Measurements from ENCODE around the gene AMN.

The AMN gene

DNA sequence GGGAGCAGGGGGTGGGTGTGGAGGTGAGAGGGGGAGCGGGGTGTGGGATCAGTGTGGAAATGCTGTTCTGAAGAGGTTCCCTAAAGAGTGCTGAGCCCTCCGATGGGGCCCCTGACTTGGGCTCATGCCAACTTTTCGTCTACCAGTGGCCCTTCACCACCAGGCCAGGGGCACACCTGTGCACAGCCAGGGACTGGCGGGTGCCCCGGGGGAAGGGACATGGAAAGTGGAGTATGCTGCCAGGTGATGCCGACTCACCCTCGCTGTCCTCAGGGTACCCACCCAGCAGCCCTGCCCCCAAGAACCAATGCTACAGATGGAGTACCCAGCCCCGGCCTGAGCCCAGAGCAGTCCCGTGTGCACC lies 26.2 kb downstream of the AMN start:
- no peak for DNase-seq

DNA sequence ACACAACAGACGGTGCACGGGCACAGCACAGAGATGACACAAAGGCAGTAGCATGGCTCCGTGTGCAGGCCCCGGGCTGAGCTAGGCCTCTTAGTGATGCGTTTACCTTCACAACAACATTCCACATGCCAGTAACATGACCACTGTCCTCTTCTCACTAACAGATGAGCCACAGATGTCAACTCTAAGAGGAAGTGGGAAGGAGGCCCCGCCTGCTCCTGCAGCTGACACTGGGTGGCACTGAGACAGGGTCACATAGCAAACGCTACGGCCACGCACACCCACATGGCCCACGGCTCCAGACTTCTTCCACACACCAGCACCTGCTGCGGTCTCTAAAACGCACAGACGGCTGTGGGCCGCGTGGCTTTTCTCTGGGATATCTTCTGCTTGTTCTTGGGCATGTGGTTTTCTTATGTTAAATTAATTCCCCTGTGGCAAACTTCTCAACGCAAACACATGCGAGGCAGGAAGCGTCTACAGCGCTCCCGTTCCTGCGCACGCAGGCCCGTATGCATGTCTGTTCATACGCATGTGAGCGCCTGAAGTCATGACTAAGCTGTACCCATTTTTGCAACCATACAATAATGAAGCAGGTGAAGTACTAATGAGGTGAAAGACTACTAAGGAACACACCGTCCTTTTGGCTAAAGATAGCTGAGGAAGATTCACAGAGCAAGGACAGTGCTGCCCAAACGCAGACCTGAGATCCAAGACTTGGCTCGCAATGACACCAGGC lies 26.8 kb downstream of the AMN start:
- DNase-seq, result no peak

DNA sequence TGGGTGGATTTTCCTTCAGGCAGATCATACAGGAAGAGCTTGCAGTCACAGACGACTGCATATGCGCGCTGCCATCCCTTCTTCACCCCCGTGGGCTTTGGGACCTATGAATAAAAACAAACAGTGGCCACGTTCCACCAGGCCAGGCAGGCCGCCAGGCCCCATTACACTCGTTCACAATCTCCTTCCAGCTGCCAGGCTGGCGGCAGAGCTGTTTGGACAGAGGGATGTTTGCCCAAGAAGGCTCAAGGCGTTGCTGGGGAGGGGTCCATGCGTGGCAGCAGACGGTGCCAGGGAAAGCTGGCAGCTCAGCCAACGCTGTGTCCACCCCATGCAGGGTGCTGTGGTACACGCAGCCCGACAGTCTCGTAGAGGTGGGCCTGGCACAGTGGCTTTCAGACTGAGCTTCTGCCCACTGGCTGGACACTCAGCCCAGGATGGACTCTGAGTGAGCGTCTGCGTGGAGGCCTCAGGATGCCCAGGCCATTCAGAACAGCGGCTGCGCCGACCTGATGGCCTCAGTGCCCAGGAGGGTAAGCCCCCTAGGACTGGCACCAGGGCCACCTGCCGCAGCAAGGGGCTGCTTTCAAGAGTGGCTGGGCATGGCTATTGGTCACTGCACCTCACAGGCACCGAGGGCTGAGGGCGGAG lies 27.5 kb downstream of the AMN start:
- DNase-seq, result no peak

DNA sequence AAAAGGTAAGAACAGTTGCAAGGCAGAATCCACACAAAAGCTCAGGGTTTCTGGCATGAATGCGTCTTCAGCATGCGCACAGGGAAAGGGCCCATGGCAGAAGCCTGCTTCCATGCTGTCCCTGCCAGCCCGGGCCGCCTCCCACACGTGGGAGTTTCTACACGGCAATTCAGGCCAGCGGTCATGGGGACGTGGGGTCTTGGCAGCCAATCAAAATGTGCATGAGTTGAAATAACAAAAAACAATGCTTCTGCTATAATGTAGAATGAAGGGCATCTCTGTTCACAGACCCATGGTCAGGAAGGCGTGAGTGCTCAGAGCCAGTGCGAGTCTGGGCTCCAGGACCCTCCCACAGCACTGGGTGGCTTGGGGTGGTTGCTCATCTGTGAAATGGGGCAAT lies 28.6 kb downstream of the AMN start:
- no peak for DNase-seq

DNA sequence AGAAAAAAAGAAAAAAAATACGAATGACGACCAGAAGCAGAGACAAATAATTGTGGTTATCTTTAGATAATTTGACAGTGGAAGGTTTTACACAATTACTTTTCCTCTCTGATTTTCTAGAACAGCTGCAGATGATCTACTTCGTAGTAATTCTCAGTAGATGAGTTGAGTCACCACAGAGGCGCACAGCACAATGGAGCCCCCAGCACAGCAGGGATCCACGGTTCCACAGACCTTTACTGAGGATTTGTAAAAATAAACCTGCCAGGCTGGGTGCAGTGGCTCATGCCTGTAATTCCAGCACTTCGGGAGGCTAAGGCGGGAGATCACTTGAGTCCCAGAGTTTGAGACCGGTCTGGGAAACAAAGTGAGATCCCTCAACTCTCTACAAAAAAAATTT lies 29.3 kb downstream of the AMN start:
- no peak for DNase-seq

DNA sequence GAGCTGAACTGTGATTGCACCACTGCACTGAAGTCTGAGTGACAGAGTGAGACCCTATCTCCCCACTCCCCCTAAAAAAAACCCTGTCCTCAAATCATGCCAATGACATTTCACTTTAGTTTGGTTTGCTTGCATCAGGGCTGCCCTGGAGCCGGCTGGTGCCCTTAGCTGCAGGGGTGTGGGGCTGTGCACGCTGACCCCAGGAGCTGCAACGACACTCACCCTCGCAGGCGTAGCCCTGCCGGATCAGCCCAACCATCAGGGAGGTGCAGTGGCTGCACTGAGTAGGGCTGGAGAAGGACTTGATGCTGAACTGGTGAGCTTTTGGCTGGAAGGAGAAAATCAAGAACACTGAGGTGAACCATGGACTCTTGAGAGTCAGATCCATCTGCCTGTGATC lies 29.8 kb downstream of the AMN start:
- DNase-seq, result no peak

DNA sequence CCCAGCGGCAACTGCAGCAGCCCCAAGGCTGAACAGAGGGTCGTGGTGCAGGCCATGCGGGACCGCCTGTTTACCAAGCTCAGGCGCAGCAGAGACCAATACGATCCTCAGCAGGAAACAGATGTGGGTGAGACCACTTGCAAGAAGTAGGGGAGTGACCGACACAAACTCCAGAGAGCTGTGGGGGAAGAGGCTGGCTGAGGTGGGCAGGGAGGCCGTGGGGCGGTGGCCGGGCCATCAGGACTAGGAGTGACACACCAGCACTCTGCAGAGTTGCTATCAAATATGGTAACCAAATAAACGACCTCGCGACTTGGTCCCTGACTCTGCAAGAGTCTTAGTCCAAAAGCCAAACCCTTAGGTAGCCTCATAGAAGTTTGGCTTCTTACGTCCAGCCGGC lies 30.6 kb downstream of the AMN start:
- no peak for DNase-seq

DNA sequence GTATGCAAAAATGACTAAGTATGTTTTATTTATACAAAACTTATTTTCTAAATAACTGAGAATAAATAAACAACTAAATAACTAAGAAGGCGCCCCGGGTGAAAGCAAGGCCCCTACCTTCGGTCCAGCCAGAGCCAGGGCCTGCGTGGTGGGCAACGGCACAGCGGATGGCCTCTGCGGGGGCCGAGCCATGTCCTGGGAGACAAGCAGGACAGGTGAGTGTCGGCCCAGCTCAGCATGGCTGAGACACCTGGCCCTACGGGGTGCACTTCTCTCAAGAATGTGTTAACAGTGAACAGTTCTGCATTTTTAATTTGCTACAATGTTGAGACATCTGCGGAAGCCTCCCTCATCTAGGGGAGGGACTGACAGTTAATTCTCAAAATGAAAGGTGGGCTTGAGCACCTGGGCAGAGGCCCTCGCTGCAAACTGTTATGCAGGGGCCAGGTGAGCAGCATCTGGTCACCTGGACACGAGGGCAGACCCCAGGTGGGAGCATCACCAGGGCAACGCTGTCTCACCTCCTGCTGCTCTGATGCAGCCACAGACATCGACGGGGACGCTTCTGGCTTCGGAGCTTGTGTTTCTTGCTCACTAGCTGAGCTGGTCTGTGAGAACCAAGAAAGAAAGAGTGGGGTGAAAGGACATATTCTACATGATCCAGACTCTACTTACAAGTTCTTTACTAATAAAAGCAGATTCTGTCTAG lies 31.8 kb downstream of the AMN start:
- no peak for DNase-seq

DNA sequence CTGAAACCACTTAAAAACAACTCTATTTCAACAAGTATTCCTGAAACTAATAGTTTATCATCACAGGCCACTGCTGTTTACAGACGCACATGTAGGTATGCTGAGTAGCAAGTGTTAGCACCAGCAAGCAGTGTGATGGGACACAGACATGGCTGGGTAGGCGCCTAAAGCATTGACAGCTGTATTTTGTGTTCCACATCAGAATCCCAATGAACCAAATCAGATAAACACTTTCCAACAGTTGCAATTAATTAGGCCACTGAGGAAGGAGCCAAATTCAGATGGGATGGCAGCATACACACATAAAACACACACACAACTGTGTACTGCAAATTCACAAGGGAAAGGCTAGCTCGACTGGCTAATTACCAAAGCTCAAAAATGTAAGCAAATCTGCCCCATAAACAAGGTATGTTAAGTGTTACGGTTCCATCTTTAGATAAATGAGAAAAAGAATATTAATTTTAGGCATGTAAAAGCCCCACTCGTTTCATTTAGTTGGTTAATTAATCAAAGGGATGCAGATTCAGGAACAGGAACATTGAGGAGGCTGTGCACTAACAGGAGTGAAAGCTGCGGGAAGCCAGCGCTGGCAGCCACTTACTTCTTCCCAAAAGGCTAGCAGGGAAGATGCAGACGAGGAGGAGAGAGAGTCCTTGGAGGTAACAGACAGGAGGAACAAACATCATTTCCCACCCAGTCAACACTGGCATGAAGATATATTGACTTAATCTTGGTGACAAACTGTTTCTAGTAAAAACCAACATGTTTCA lies 33.4 kb downstream of the AMN start:
- DNase-seq, result no peak

DNA sequence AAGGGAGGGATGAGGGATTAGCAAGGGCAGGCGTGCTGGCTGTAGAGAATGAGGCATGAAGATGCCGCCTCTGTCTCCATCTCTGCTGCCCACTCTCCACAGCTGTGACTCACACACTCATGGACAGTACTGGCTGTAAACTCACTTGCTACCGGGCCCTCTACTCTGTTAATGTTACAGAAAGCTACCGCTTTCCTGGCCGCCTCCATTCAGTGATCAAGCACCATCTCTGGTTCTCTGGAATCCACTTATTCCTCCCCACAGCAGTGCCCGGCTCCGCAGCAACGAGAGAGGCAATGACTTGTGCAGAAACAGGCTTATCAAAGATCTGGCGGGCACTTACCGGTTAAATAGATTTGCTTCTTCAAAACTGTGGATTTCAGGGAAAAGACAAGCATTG lies 34.8 kb downstream of the AMN start:
- no peak for DNase-seq

DNA sequence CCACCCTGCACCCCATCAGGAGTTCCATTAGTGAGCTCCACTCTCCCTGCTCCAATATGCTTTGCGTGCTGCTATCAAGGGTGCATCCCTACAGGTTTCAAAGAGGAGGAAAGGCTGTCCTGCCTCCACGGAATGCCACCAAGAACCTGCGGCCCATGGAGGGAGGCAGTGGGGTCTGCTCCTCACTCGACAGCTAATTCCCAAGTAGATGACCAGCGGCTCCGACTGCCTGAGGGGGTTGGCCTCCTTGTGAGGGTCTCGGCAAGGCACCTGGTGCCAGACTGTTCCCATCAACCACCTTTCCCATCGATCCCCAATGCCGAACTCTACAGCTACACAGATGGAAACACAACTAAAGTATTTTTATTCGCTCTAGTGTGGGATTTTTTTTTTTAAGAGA lies 36.0 kb downstream of the AMN start:
- DNase-seq, result no peak

DNA sequence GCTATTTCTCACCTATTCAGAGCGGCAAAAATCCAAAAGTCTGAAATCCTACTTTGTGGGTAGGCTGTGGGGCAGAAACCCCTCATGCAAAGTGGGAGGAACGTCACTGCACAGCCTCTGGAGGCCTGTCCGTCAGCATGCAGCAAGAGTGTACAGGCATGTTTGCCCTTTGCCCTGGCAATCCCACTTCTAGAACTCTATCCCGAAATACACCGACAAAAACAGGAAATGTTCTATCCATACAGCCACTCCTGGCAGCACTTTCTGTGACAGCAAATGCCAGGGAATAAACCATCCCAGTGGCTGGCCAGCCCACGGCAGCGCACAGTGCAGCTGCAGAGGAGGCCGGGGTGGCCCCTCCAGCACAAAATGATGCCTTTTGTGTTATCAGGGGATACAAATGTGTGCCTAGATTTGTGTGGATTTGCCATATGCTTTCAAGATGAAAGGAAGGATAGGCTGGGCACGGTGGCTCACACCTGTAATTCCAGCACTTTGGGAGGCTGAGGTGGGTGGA lies 39.7 kb downstream of the AMN start:
- DNase-seq, result no peak

DNA sequence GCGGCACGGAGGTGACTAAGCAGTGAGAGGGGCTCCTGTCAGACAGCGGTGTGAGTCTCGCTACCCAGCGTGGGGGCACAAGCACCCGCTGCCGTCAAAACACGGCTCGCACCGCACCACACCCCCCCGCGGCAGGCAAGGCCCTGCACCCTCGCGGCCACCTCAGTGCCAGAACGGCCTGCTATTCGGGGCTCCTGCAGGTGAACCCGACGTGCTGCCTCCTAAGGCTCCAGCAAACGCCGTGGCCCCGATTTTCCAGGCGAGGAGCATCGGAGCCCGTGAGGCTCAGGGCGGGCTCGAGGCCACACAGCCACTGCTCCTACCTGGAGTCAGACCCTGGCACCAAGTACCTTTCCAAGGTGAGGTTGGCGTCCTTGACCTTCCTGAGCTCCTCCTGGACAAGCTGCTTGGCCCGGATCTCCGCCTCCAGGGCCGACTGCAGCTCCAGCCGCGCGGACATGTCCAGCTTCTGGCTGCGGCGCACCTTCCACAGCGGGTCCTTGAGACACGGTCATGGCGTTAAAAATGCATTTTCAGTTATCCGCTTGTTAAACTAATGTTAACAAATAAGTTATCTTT lies 41.8 kb downstream of the AMN start:
- DNase-seq, result no peak

DNA sequence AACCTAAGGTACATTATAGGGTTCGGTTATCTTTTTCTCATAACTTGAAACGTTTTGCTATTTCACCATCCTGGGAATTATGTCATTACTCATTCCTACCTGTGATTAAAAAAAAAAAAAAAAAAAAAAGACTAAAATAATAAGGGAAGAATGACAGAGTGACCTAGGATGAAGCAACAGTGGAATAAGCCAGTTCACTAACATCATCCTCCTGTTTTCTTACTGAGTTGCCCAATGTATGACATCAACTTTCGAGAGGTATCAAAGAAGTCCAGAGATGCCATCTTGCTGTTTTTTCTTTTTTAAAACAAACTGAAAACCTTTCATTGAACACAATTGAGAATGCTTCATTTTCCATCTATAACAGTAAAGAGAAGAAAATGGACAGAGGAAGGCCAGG lies 42.8 kb downstream of the AMN start:
- no peak for DNase-seq

DNA sequence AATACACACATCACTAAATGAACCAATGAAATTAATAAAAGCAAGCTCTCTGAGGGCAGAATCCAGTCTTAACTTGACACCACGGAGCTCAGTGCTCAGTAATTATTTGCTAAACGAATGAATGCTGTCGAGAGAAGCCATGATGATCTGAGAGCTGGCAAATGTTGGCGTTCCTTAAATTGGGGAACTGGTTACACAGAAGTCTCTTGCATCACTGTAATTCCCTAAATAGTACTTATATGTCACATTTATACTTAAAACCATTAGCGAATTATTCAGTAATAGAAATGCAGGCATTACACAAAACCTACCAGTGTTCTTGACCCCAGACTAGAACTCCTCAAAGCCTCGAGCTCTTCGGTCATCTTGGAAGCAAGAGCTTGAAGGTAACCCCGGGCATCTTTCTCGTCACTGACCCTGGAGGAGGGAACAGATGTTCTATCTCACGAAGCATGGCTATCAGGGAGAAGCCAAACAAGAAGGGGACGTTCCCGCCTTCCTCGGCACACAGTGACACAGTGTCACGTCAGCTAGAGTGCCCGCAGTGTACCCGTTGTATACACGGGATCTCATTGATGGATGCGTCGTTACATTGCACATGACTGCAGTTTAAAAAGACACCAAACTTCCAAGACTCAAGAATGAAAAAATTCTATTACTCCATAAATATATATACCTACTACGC lies 43.6 kb downstream of the AMN start:
- DNase-seq, result no peak

DNA sequence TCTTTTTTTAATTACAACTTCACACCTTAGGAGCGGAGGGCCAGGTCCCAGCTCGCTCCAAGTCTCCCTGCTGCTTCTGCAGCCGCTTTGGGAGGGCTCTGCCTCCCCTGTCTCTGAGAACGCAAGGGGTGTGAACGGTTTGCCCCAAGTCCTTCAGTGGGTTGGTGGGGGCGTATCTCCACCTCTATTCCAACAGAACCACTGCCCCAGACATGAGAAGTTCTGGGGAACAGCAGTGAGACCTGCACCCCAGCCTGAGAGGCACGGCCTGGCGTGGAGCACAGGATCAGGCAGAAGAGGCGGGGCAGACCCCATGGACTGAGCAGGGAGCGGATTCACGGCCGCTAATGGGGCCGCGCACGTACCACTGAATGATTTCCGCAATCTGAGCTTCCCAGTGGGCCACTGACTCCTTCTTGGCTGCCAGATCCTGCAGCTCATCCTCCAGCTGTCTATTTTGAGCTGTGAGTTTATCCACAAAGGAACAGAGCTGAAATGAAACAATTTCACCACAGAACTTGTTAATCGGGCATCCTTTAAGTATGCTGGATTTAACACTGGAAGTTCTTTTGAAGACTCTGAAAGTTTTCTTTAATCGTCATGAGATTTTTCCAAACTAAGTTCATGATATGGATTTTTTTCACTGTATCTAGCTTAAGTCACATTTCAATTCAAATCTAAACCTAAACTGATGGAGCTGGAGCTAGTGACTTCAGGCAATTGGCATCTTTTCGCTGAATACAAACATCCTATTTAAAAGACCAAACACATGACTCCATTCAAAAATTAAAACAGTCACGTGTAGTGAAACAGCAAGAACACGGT lies 44.4 kb downstream of the AMN start:
- no peak for DNase-seq

DNA sequence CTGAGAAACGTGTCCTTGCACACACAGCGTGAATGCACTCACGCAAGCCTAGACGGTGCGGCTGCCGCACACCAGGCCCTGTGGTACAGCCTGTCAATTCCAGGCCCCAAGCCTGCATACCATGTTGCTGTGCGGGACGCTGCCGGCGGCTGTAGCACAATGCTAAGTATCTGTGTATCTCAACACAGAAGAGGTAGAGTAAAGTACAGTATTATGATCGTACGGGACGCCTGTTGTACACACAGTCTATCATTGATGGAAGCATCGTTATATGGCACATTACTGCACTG lies 45.0 kb downstream of the AMN start:
- no peak for DNase-seq

DNA sequence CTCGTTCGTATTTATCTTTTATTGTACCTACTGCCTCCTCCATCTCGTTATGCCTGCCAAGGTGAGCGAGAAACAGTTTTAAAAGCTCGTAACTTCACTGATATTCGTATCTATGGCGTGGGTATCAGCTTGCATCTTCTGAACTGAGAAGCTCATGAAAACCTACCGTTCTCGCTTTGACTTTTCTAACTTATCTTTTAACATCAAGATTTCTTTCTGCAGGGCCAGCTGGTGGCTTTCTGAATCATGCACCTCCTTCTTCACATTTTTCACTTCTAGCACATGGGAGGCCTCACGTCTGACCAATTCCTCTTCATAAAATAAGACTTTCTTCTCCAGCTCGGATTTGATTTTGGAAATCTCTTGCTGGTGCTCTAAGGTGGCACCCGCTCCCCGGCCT lies 45.8 kb downstream of the AMN start:
- no peak for DNase-seq

DNA sequence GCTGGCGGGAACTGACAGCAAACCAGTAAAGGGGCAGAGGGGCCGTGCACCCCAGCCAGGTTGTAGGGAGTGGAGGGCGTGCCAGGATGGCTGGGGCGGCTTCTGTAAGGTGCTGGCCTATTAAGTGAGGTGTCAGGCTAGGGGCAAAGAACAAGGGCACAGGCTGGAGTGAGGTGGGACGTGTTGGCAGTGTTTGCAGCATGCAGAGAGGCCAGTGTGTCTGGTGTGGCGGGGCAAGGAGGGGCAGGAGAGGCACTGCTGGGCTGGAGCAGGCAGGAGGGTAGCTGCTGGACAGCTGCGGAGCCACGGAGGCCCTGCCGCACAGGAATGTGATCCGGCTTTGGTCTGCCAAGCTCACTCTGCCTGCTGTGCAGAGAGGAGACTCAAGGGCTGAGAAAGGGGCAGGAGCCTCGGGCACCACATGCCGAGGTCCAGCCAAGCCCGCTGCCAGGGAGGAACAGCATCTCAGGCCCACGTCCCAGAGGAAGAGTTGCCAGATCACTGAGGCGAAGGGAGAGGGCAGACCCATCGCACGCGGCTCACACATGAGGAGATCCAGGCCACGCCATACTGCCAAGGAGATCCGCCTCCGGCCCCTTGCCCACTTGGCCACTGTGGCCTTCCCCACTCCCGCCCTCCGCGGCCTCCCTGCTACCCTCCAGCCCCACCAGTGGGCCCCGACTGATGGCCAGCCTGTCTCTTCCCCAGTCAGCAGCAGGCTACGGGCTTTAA lies 46.8 kb downstream of the AMN start:
- no peak for DNase-seq

DNA sequence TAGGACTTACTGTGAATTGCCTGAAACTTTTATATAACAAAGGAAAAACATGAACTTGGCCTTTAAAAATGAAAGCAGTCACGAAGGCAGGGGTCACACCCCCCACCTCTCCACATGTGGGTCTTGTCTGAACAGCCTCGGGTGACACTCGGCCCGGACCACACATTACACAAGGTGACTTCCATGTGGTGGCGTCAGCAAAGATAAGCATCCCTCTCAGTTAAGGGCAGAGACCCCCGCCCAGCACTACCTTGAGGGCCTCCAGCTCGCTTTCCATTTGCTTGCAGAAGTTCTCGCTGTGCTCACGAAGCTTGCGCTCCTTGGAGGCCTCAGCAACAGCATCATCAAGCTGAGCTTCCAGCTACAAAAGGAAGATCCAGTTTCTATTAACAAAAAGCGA lies 47.4 kb downstream of the AMN start:
- DNase-seq, result no peak

DNA sequence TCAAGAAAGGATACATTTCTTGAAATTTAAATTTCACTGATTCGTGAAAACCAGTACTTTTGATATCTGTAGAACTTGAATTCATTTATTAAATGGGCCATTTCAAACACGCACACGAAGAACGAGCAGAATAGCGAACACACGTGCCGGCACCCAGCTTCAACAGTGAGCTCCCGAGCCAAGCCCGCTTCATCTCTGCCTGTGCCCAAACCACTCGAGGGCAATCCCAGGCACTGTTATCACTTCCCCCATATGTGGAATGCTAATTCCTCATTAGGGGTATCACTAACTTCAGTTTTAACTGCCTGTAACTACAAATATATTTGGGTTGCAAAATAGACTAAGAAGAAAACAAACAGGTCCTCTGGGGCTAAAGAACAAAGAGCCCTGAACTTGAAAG lies 48.0 kb downstream of the AMN start:
- DNase-seq, result no peak
